Kidney epithelial cell (primary cell): ENCODE measurements around the gene MOB3C. TPM values are rescaled to one million over a fixed set of nuclear protein-coding genes. Genes with fewer than 3 reads are reported as not detected.

Experiments
- DNase-seq: peaks from one replicate; pipeline ENCODE4 v3.0.0-alpha.2; 2010; ENCODE audit warnings: low read depth
- H3K27me3 ChIP-seq: 2 replicates; pipeline ENCODE4 v1.6.0; 2011; ENCODE audit warnings: low read length; ENCODE audit not compliant: control insufficient read depth, insufficient read depth
- H3K36me3 ChIP-seq: 2 replicates; pipeline ENCODE4 v1.5.1; 2011; ENCODE audit warnings: low read length; ENCODE audit not compliant: control insufficient read depth, insufficient read depth
- H3K4me3 ChIP-seq: 2 replicates; pipeline ENCODE4 v1.5.1; 2011; ENCODE audit warnings: low read depth, mild to moderate bottlenecking, control low read depth, low read length
- total RNA-seq: library from RNA; depleted of rRNA; stranded (reverse); fragments of >200 nt; gene quantifications from 2 replicates; pipeline ENCODE4 v1.2.3, GENCODE V29; 2015
- TF ChIP-seq, protein P1 (sequence below): IDR thresholded peaks from 2 replicates; pipeline ENCODE4 v1.5.1; 2011; ENCODE audit warnings: mild to moderate bottlenecking, moderate library complexity, low read length, control low read depth, inconsistent platforms; ENCODE audit not compliant: insufficient read depth, poor library complexity, severe bottlenecking

MOB3C gene
- total RNA-seq, 1 donor from 2014 or later: 9.0 TPM

DNA sequence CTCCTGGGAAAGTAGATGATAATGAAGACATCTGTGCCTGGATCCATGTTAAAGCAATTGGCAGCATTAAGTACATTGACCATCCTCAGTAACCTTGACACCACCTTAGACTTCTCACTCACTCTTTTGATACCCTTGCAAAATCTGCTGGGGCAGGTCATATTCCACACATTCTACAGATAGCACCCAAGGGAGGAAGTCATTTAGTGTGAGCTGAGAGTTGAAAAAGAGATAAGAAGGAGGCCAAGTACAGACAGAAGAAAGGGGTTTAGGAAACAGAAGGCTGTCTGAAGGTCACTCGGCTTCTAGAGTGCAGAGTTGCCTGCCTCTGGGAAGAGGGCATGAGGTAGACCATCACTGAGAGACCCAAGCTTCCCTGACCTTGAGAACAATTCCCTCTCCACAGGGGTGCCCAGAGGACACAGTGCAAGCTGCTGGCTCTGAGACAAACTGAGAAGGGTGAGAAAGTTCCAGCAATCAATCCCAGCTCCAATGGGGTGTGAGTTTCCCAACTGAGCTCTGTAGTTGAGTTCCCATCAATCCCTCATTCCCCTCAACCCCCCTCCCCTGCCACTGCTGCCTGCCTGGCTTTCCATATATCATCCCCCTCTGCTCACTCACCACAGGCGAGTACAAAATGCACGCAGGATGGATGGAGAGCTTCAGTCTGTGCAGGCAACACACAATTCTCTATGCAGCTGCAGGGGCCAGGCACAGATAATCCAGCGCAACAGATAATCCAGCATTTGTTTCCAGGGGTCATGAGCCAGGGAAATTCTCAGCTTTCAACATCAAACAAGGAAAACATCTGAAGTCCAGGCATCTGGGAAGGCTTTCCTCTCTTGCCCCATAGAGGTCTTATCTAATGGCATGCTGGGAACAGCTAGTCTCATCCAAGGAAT lies 7.4 kb upstream of the MOB3C start:
- DNase-seq: no peak
- no peaks in the 10 kb centered on the region for H3K36me3 ChIP-seq
- H3K27me3 ChIP-seq: no peaks in the 10 kb centered on the region
- H3K4me3 ChIP-seq: no peak overlapping the region
- TF ChIP-seq, protein P1, sequence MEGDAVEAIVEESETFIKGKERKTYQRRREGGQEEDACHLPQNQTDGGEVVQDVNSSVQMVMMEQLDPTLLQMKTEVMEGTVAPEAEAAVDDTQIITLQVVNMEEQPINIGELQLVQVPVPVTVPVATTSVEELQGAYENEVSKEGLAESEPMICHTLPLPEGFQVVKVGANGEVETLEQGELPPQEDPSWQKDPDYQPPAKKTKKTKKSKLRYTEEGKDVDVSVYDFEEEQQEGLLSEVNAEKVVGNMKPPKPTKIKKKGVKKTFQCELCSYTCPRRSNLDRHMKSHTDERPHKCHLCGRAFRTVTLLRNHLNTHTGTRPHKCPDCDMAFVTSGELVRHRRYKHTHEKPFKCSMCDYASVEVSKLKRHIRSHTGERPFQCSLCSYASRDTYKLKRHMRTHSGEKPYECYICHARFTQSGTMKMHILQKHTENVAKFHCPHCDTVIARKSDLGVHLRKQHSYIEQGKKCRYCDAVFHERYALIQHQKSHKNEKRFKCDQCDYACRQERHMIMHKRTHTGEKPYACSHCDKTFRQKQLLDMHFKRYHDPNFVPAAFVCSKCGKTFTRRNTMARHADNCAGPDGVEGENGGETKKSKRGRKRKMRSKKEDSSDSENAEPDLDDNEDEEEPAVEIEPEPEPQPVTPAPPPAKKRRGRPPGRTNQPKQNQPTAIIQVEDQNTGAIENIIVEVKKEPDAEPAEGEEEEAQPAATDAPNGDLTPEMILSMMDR: no peak

DNA sequence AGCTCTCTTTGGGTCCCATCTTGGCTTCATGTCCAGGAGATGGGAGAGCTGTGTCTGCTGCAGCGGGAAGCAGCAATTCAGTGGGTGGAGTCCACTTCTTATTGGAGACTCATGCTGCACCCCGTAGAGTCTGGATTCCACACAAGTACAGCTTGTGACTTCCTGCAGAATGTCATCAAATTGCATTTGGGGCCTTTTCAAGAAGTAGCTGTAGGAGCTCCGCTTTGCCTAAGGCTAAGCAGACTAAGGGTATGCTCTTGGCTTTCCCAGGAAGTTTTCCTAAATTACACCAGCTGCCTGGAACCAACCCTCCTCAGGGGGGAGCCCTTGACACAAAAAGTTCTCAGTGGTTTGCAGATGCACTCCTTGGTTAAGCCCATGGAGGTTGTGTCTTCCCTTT lies 5.7 kb upstream of the MOB3C start:
- TF ChIP-seq, protein P1: peak; percentile 23
- no peak for DNase-seq
- Histone ChIP-seq H3K4me3 (no peak overlapping the region), H3K36me3 (no peaks in the 10 kb centered on the region), H3K27me3 (no peaks in the 10 kb centered on the region)

DNA sequence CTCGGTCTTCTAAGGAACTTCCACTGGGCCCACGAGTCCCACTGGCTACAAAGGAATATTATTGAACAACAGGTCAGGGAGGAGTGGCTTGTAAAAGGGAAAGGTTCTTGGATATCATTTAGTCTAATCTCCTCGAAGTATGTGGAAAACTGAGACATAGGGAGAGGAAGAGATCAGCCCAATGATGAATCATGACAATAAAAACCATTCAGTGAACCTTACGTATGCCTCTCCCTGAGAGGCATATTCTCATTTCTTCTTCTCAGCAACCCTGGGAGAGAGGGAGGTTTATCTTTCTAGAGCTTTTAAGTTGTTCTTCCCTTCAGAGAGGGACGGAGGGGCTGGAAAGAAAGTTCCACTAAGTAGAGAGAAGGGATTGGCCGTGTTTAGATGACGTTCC lies 5.3 kb upstream of the MOB3C start:
- no peak overlapping the region for H3K4me3 ChIP-seq
- no peak for DNase-seq
- TF ChIP-seq, protein P1: no peak

DNA sequence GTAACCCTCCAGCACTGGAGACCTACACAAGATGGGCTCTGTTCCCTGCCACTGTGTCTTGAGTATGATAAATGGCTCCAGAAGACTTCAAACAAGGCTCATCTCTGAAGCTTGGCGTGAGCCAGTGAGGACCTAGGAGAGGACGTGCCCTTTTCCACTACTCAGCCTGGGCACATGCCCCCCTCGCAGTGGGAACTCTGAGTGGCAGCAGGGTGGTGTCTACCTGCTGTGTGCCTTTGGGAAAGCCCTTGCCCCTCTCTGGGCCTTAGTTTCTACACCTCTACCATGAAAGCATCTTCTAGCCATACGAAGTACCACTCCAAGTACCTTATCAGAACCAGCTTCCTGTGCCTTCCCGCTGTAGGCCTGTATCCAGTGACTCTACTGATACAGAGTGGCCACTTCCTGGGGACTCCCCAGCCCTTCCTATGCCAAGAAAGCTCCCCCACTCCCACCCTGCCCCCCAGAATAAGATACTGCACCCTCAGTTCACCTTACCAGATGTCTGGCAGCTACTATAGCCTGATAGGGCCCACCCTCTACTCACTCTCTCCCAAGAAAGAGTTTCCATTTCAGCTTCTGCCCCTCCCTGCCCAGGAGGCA lies 3.1 kb upstream of the MOB3C start:
- H3K4me3 ChIP-seq: no peak overlapping the region
- no peaks in the 10 kb centered on the region for H3K36me3 ChIP-seq
- TF ChIP-seq, protein P1: no peak
- DNase-seq: no peak
- no peaks in the 10 kb centered on the region for H3K27me3 ChIP-seq

More for the DNA sequence above, 5.3 kb upstream of the MOB3C start:
- H3K36me3 ChIP-seq: no peaks in the 10 kb centered on the region
- H3K27me3 ChIP-seq: no peaks in the 10 kb centered on the region

DNA sequence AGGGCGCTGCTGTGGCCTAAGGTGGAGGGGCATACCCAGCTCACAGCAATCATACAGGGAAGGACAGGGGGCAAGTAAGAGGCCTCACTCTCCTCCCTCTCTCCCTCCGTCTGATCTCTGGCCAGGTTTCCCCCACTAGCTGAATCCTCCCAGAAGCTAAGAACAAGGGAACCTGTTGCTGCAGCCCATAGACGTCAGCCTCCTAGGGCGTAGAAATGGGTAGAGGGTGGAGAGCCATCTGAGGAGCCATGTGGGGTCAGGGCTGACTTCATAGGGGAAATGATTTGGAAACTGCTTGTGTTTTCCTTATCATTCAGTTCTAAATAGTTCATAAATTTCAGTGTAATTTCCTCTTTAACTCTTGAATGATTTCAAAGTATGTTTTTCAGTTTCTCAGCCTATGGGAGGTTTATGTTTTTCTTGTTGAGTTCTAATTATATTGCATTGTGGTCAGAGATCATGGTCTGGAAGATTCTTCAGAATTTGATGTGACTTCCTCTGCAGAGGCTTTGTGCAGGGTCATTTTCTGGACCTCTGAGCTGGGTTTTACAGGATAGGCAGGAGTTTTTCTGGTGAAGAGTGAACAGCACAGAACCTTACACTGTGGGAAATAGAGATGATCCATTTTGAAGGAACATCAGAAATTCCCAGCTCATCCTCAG lies 2.3 kb upstream of the MOB3C start:
- TF ChIP-seq, protein P1: no peak

More for the DNA sequence above, 2.3 kb upstream of the MOB3C start:
- no peak overlapping the region for H3K4me3 ChIP-seq
- no peak for DNase-seq
- H3K36me3 ChIP-seq: no peaks in the 10 kb centered on the region
- H3K27me3 ChIP-seq: no peaks in the 10 kb centered on the region
